SU-DHL-6 (cell line): ENCODE measurements around the gene DENND5B.

Source experiments
- CTCF ChIP-seq: fragments of 200-600 bp; sonication (generic); IDR thresholded peaks from one replicate; pipeline ENCODE4 v1.5.1; 2017; ENCODE audit warnings: antibody characterized with exemption, mild to moderate bottlenecking, low read length, moderate library complexity; ENCODE audit not compliant: insufficient read depth, poor library complexity, severe bottlenecking
- EZH2phosphoT487 ChIP-seq: fragments of 200-600 bp; sonication (generic), shearing (Covaris generic); conservative IDR thresholded peaks from 2 replicates; pipeline ENCODE4 v1.6.1; 2018; ENCODE audit warnings: mild to moderate bottlenecking, antibody characterized with exemption, low read length, moderate library complexity, mixed read lengths

DNA sequence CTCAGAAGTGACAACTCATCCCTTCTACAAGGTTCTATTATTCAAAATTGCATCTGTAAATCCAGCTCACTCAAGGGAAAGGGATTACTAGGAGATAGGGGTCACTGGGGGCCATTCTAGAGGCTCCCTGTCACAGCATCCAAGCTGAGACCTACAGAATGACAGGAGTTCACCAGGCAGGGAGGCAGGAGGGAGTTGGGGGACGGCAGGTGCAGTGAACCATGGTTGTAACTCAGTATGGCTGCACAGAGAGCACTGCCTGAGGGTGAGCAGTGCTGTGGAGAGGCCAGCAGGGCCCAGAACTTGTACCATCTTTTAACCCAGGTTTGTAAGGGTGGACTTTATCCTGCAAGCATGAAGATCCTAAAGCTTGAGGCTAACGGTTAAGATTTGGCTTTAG is 227.1 kb downstream of the DENND5B start:
- no peak for TF ChIP-seq CTCF
- no peak for TF ChIP-seq EZH2phosphoT487
